ENCODE measurements around the gene DNAJC3.
"Not testable (repeated sequence)": the region's sequence is repeated elsewhere in the genome, so short reads cannot be mapped to it uniquely, and the experiment has no call there.

The DNAJC3 gene

GRCh38 chr13:95676105-95676761 is 706 bp upstream of the DNAJC3 start:
- DNase-seq: peak in 2 of 5 donors; percentile 10 to 52

GRCh38 chr13:95677564-95678266 is 776 bp downstream of the DNAJC3 start:
- DNase-seq: peak in 1 of 5 donors; percentile 6

- DNase-seq: no peak
Measured at GRCh38 chr13:95678967-95679366, 2.0 kb downstream of the DNAJC3 start.

GRCh38 chr13:95679722-95680121 is 2.8 kb downstream of the DNAJC3 start:
- no peak for DNase-seq

- DNase-seq: no peak
Measured at GRCh38 chr13:95684418-95684817, 7.5 kb downstream of the DNAJC3 start.

GRCh38 chr13:95684960-95685359 is 8.0 kb downstream of the DNAJC3 start:
- not testable (repeated sequence) for DNase-seq

- no peak for DNase-seq
Measured at GRCh38 chr13:95689582-95689926, 12.6 kb downstream of the DNAJC3 start.

GRCh38 chr13:95690986-95691385 is 14.0 kb downstream of the DNAJC3 start:
- DNase-seq: not testable (repeated sequence)

GRCh38 chr13:95697052-95697680 is 20.2 kb downstream of the DNAJC3 start:
- no peak for DNase-seq

- DNase-seq: no peak
Measured at GRCh38 chr13:95698047-95698749, 21.3 kb downstream of the DNAJC3 start.

- DNase-seq: no peak
Measured at GRCh38 chr13:95703576-95703975, 26.6 kb downstream of the DNAJC3 start.

GRCh38 chr13:95704510-95704909 is 27.6 kb downstream of the DNAJC3 start:
- no peak for DNase-seq

GRCh38 chr13:95706356-95706755 is 29.4 kb downstream of the DNAJC3 start:
- DNase-seq: no peak

GRCh38 chr13:95707035-95707434 is 30.1 kb downstream of the DNAJC3 start:
- DNase-seq: no peak

GRCh38 chr13:95707442-95708390 is 30.8 kb downstream of the DNAJC3 start:
- no peak for DNase-seq

- DNase-seq: no peak
Measured at GRCh38 chr13:95708391-95708774, 31.4 kb downstream of the DNAJC3 start.

- DNase-seq: no peak
Measured at GRCh38 chr13:95708811-95709500, 32.0 kb downstream of the DNAJC3 start.

- DNase-seq: no peak
Measured at GRCh38 chr13:95710313-95710712, 33.4 kb downstream of the DNAJC3 start.

GRCh38 chr13:95712846-95713245 is 35.9 kb downstream of the DNAJC3 start:
- not testable (repeated sequence) for DNase-seq

GRCh38 chr13:95713651-95714050 is 36.7 kb downstream of the DNAJC3 start:
- no peak for DNase-seq

- DNase-seq: no peak
Measured at GRCh38 chr13:95714142-95714832, 37.3 kb downstream of the DNAJC3 start.
